Activated naive CD4-positive, alpha-beta T cell treated with anti-CD3 and anti-CD28 coated beads for 36 hours (primary cell): ENCODE data around the gene FAM47A. TPM values are rescaled to one million over a fixed set of nuclear protein-coding genes. Genes with fewer than 3 reads are reported as not detected.

Experiments used
- CTCF ChIA-PET: fragments of 350-600 bp; sonication (Branson Sonifier 250); formaldehyde crosslinking; loops from one replicate; lab custom pipeline; 2021; ENCODE audit warnings: antibody characterized with exemption; lab: Charles Lee
- DNase-seq: peaks from one replicate; pipeline ENCODE4 v3.0.0-alpha.2; 2020
- H3K27ac Mint-ChIP-seq: one replicate; pipeline ENCODE4 v1.8.0; 2021; ENCODE audit warnings: mild to moderate bottlenecking, mixed read lengths
- H3K27me3 Mint-ChIP-seq: one replicate; pipeline ENCODE4 v1.8.0; 2021; ENCODE audit warnings: low read depth, mixed read lengths
- H3K36me3 Mint-ChIP-seq: one replicate; pipeline ENCODE4 v1.8.0; 2021; ENCODE audit warnings: low read depth, mixed read lengths
- H3K4me1 Mint-ChIP-seq: one replicate; pipeline ENCODE4 v1.8.0; 2021; ENCODE audit warnings: low read depth, mixed read lengths
- H3K4me3 Mint-ChIP-seq: one replicate; pipeline ENCODE4 v1.8.0; 2021; ENCODE audit warnings: mild to moderate bottlenecking, moderate library complexity, mixed read lengths
- H3K9me3 Mint-ChIP-seq: one replicate; pipeline ENCODE4 v1.8.0; 2021; ENCODE audit warnings: mixed read lengths
- intact Hi-C: fragments of 100-400 bp; cut with micrococcal nuclease; formaldehyde crosslinking; loops from one replicate; pipeline ENCODE4 v1.15.1; 2023
- total RNA-seq, 2 experiments: library from RNA; stranded (reverse); gene quantifications; one replicate each; pipeline ENCODE4 v1.2.3, GENCODE V29; 2021

The FAM47A gene
- not detected for total RNA-seq

DNA sequence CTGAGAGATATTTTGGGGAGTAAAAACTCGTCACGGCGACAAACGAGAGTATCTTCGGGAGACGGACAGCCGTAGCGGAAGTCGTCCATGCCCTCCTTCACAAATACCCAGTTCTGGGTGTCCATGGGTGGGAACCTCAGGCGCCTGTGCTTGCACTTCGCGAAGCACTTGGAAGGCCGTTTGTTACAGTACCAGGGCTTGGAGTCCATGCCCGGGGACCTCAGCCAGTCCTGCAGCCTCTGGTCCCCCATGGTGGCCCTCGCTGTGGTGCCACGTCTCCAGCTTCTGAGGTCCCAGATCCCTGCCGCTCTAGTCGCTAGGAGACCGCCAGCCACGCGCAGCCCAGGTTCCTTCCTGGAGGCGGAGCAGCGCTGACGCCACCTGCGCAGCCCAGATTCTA is at the start of gene FAM47A:
TSS of gene FAM47A (minus strand) at position 287 of the 400 bp plus-strand sequence. CDS start at position 251, 36 bp downstream.
- Mint-ChIP-seq H3K4me3 (no peak within 1 kb of the TSS), H3K36me3 (no peaks in the 10 kb centered on the region)

DNA sequence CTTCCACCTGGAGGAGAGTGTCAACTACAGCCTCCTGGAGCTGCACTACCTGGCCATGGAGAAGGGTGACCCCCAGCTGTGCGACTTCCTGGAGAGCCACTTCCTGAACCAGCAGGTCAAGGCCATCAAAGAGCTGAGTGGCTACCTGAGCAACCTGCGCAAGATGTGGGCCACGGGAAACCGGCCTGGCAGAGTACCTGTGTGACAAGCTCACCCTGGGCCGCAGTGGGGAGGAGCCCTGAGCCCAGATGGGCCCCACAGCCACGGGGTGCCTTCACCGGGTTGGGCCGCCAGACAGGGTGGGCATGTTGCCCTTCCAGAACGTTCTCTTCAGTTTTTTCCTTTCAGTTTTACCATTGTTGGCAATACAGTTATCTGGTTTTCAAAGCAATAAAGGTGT is 15.2 kb upstream of the FAM47A start:
- no peak overlapping the region for H3K27ac Mint-ChIP-seq
- intact Hi-C loops: no loop called here

More for the DNA sequence above, at the start of gene FAM47A:
- Mint-ChIP-seq H3K9me3 (peaks cover 2% of the 10 kb centered on the region), H3K4me1 (no peaks in the 10 kb centered on the region), H3K27ac (no peak within 1 kb of the TSS), H3K27me3 (no peaks in the 10 kb centered on the region)
- intact Hi-C loops: no loop called here
- CTCF ChIA-PET: no interaction called here
- no peak for DNase-seq

DNA sequence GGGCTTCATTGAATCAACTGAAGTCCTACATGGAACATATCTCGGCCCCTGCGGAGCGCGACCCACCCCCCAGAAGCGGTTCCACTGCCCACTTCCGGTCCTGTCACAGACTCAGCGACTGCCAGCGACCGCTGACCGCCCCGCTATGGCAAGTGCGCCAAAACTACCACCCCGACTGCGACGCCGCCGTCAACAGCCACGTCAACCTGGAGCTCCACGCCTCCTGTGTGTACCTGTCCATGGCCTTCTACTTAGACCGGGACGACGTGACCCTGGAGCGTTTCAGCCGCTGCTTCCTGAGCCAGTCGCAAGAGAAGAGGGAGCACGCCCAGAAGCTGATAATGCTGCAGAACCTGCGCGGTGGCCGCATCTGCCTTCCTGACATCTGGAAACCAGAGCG is 14.8 kb upstream of the FAM47A start:
- DNase-seq: no peak
- intact Hi-C loops: no loop called here
- no peaks in the 10 kb centered on the region for H3K9me3 Mint-ChIP-seq

More for the DNA sequence above, 15.2 kb upstream of the FAM47A start:
- Mint-ChIP-seq H3K4me1 (no peaks in the 10 kb centered on the region), H3K9me3 (no peaks in the 10 kb centered on the region), H3K36me3 (no peaks in the 10 kb centered on the region), H3K4me3 (no peak overlapping the region), H3K27me3 (no peaks in the 10 kb centered on the region)
- no peak for DNase-seq
- CTCF ChIA-PET: no interaction called here

DNA sequence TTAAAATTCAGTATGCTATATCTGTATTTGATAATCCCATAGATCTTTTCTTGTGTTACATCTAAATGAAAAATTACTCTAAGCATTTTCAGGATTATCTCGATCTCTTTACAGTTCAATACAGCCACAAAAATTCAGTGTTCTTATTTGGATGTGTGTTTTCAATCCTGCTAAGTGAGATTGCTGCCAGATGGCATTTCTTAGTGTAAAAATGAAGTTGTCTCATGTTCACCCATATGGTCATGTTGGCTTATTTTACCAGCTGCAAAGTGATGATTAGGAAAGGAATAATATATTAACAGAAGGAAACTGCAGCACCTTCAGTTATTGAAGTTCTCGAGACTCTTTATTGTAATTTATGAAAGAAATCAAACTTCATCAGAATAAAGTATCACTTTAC is 12.1 kb upstream of the FAM47A start:
- Mint-ChIP-seq H3K27me3 (no peaks in the 10 kb centered on the region), H3K4me3 (no peak overlapping the region), H3K36me3 (no peaks in the 10 kb centered on the region), H3K4me1 (no peaks in the 10 kb centered on the region), H3K9me3 (no peaks in the 10 kb centered on the region), H3K27ac (no peak overlapping the region)
- intact Hi-C loops: no loop called here
- no peak for DNase-seq
- CTCF ChIA-PET: no interaction called here

More for the DNA sequence above, 14.8 kb upstream of the FAM47A start:
- no peaks in the 10 kb centered on the region for H3K27me3 Mint-ChIP-seq
- CTCF ChIA-PET: no interaction called here
- H3K27ac Mint-ChIP-seq: no peak overlapping the region
- no peaks in the 10 kb centered on the region for H3K36me3 Mint-ChIP-seq
- no peak overlapping the region for H3K4me3 Mint-ChIP-seq
- no peaks in the 10 kb centered on the region for H3K4me1 Mint-ChIP-seq

GRCh38 chrX:34140816-34141215 is 8.7 kb upstream of the FAM47A start:
- intact Hi-C loops: no loop called here
- no peaks in the 10 kb centered on the region for H3K9me3 Mint-ChIP-seq
- no peak overlapping the region for H3K4me3 Mint-ChIP-seq
- no peak overlapping the region for H3K27ac Mint-ChIP-seq
- no peak for DNase-seq
- CTCF ChIA-PET: no interaction called here
- H3K36me3 Mint-ChIP-seq: no peaks in the 10 kb centered on the region
- H3K4me1 Mint-ChIP-seq: no peaks in the 10 kb centered on the region
- no peaks in the 10 kb centered on the region for H3K27me3 Mint-ChIP-seq

DNA sequence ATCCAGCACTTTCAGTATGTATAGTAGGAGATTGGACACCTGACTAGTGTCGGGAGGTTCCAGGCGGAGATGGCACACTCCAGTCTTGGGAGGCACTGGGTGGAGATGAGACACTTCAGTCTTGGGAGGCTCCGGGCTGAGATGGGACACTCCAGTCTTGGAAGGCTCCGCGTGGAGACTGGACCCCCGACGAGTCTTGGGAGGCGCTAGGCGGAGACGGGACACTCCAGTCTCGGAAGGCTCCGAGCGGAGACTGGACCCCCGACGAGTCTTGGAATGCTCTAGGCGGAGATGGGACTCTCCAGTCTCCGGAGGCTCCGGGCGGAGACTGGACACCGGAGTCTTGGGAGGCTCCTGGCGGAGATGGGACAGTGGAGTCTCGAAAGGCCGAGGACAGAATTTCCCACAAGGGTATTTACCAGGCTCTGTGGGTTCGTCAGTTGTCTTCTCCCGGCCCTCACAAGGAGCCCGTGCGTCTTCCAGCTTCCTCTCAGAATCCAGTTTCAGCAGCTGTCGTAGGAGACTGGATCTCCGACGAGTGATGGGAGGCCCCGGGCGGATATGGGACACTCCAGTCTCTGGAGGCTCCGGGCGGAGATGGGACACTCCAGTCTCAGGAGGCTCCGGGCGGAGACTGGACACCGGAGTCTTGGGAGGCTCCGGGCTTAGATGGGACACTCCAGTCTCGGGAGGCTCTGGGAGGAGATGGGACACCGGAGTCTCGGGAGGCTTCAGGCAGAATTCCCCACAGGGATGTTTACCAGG is 952 bp downstream of the FAM47A start:
- Mint-ChIP-seq H3K4me1 (no peaks in the 10 kb centered on the region), H3K36me3 (no peaks in the 10 kb centered on the region), H3K9me3 (peaks cover 2% of the 10 kb centered on the region), H3K4me3 (no peak overlapping the region), H3K27ac (no peak overlapping the region), H3K27me3 (no peaks in the 10 kb centered on the region)
- DNase-seq: no peak
- intact Hi-C loops: no loop called here
- CTCF ChIA-PET: no interaction called here

DNA sequence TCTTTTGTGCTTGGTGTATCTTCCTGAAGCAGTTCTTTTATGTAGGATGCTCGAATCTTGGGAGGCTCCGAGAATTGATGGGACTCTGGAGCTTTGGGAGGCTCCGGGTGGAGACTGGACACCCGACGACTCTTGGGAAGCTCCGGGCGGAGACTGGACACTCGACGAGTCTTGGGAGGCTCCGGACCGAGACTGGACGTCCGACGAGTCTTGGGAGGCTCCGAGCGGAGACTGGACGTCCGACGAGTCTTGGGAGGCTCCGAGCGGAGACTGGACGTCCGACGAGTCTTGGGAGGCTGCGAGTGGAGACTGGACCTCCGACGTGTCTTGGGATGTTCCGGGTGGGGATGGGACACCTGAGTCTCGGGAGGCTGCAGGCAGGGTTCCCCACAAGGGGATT is 1.6 kb downstream of the FAM47A start:
- no peak overlapping the region for H3K27ac Mint-ChIP-seq
- no peaks in the 10 kb centered on the region for H3K27me3 Mint-ChIP-seq
- intact Hi-C loops: no loop called here
- no peak overlapping the region for H3K4me3 Mint-ChIP-seq
- CTCF ChIA-PET: no interaction called here
- H3K4me1 Mint-ChIP-seq: no peaks in the 10 kb centered on the region
- DNase-seq: no peak
- no peaks in the 10 kb centered on the region for H3K36me3 Mint-ChIP-seq
- peaks cover 2% of the 10 kb centered on the region for H3K9me3 Mint-ChIP-seq

- intact Hi-C loops: no loop called here
- Mint-ChIP-seq H3K27ac (no peak overlapping the region), H3K36me3 (no peaks in the 10 kb centered on the region), H3K4me1 (no peaks in the 10 kb centered on the region), H3K4me3 (no peak overlapping the region), H3K9me3 (peaks cover 1% of the 10 kb centered on the region), H3K27me3 (no peaks in the 10 kb centered on the region)
- DNase-seq: no peak
- CTCF ChIA-PET: no interaction called here
Measured at GRCh38 chrX:34126011-34126410, 6.1 kb downstream of the FAM47A start.

DNA sequence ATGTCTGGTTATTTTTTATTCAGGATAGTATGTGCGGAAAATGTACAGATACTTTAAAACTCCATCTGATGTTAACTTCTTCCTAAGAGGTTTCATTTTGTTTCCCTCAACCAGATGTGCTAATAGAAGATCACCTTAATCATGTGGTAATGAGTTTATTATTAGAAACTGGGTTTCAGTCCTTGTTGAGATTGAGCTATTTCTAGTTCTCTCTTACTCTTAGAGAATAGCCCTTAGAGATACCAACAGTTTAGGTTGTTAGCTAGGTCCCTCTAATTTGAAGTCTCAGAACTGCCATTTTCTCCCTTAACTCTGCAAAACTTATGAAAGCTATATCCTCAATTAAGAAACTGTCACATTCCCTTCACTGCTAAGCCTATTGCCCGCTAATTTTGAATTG is 13.0 kb downstream of the FAM47A start:
- CTCF ChIA-PET: no interaction called here
- H3K9me3 Mint-ChIP-seq: peaks cover 1% of the 10 kb centered on the region

GRCh38 chrX:34112459-34112858 is 19.7 kb downstream of the FAM47A start:
- Mint-ChIP-seq H3K36me3 (no peaks in the 10 kb centered on the region), H3K4me3 (no peak overlapping the region), H3K4me1 (no peaks in the 10 kb centered on the region), H3K27me3 (no peaks in the 10 kb centered on the region), H3K9me3 (no peaks in the 10 kb centered on the region), H3K27ac (no peak overlapping the region)
- DNase-seq: no peak
- CTCF ChIA-PET: no interaction called here
- intact Hi-C loops: no loop called here

More for the DNA sequence above, 13.0 kb downstream of the FAM47A start:
- no peaks in the 10 kb centered on the region for H3K27me3 Mint-ChIP-seq
- H3K4me1 Mint-ChIP-seq: no peaks in the 10 kb centered on the region
- intact Hi-C loops: no loop called here
- H3K36me3 Mint-ChIP-seq: no peaks in the 10 kb centered on the region
- no peak overlapping the region for H3K4me3 Mint-ChIP-seq
- no peak for DNase-seq
- H3K27ac Mint-ChIP-seq: no peak overlapping the region
